Subcutaneous preadipocyte (primary cell): ENCODE measurements around the gene MRPS7. TPM values are rescaled to one million over a fixed set of nuclear protein-coding genes. Genes with fewer than 3 reads are reported as not detected.

Experiments used
- total RNA-seq: library from RNA; depleted of rRNA; stranded (reverse); fragments of >200 nt; gene quantifications from 2 replicates; pipeline ENCODE4 v1.2.3, GENCODE V29; 2012

MRPS7 gene
- total RNA-seq, result 48.5 and 55.5 TPM in 2 replicates

GRCh38 chr17:75261336-75262111 lies at the start of gene MRPS7, which contains the start of gene GGA3:
TSS of gene MRPS7 (plus strand) at chr17:75261879. CDS start at chr17:75261901, 22 bp downstream.
TSS of gene GGA3 (minus strand) at chr17:75261606. CDS start at chr17:75261587, 19 bp downstream.

GRCh38 chr17:75270966-75271232 lies 9.2 kb downstream of the MRPS7 start, which contains the start of gene MIF4GD:
TSS of gene MIF4GD (minus strand) at chr17:75271231. CDS start at chr17:75270195, 1,036 bp downstream.

GRCh38 chr17:75289115-75289831 lies 27.6 kb downstream of the MRPS7 start, which contains the start of gene SLC25A19:
TSS of gene SLC25A19 (minus strand) at chr17:75289433. CDS start at chr17:75286764, 2,669 bp downstream.

Other genes starting within 250 kb of the MRPS7 start
- gene MRPL58, start 249.2 kb upstream of the MRPS7 start, total RNA-seq, result 28.9 and 33.8 TPM in 2 replicates
- 234 and 356 TPM in 2 replicates for gene ATP5PD, start 214.9 kb upstream of the MRPS7 start, total RNA-seq
- gene KCTD2, start 214.7 kb upstream of the MRPS7 start, total RNA-seq, result 14.0 and 16.0 TPM in 2 replicates
- 6.8 and 8.1 TPM in 2 replicates for gene SLC16A5, start 173.9 kb upstream of the MRPS7 start, total RNA-seq
- gene ARMC7, start 151.9 kb upstream of the MRPS7 start, total RNA-seq, result 2.9 and 3.7 TPM in 2 replicates
- 56.7 and 60.6 TPM in 2 replicates for gene NT5C, start 130.1 kb upstream of the MRPS7 start, total RNA-seq
- 139 and 140 TPM in 2 replicates for gene JPT1, start 107.4 kb upstream of the MRPS7 start, total RNA-seq
- gene SUMO2, start 78.9 kb upstream of the MRPS7 start, total RNA-seq, result 90.4 and 105 TPM in 2 replicates
- 37.1 and 49.5 TPM in 2 replicates for gene NUP85, start 56.2 kb upstream of the MRPS7 start, total RNA-seq
- gene GGA3, start 273 bp upstream of the MRPS7 start, total RNA-seq, result 13.7 and 18.7 TPM in 2 replicates
- gene MIF4GD, start 9.4 kb downstream of the MRPS7 start, total RNA-seq, result 3.3 and 4.7 TPM in 2 replicates
- 7.0 and 20.7 TPM in 2 replicates for gene SLC25A19, start 27.6 kb downstream of the MRPS7 start, total RNA-seq
- gene GRB2, start 143.8 kb downstream of the MRPS7 start, total RNA-seq, result 57.7 and 75.1 TPM in 2 replicates
- gene TMEM94, start 194.8 kb downstream of the MRPS7 start, total RNA-seq, result 30.1 and 31.6 TPM in 2 replicates